RCC 7860 (cell line): ENCODE measurements around the gene RALGAPB.
A peak's percentile ranks its signal among the peaks of the same experiment; 100 is the strongest.
"Not testable (repeated sequence)": the region's sequence is repeated elsewhere in the genome, so short reads cannot be mapped to it uniquely, and the experiment has no call there.

Source experiments
- DNase-seq: peaks from one replicate; pipeline ENCODE4 v3.0.0-alpha.2; 2015; ENCODE audit warnings: low spot score
- FAIRE-seq: peaks from 2 replicates; lab custom pipeline; 2012; peaks lifted over from hg19 to GRCh38; lab: Jason Lieb, UNC

The RALGAPB gene

DNA sequence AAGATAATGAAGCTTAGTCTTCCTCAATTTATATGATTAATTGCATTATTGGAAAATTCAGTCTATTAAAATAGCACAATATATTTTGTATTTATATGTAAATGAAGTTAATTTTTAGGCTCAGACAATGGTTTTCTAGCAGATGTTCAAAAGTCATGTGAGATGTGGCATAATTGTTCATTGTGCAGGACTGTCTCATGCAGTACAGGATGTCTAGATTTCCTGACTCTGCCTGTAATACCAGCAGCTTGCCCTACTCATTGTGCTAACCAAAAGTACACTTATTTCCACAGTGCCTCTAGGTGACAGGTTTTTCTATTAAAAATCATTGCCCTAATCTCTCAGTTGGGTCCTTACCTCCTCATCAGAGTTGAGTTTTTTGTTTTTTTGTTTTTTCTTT, 12.4 kb downstream of the RALGAPB start:
- FAIRE-seq (no peak), DNase-seq (no peak)

DNA sequence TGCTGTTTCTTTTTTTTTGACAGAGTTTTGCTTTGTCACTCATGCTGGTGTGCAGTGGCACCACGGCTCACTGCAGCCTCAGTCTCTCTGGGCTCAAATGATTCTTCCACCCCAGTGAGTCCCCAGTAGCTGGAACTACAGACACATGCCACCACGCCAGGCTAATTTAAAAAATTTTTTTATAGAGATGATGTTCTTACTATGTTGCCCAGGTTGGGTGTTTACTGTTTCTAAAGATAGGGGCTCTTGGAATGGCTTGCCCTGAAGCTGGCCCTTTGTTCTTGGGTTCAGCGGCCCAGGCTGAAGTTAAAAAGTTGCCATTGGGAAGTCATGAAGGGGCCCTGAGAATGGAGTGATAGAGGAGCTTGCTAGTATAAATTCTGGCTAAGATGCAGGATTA, 16.5 kb downstream of the RALGAPB start:
- no peak for FAIRE-seq
- DNase-seq: no peak

DNA sequence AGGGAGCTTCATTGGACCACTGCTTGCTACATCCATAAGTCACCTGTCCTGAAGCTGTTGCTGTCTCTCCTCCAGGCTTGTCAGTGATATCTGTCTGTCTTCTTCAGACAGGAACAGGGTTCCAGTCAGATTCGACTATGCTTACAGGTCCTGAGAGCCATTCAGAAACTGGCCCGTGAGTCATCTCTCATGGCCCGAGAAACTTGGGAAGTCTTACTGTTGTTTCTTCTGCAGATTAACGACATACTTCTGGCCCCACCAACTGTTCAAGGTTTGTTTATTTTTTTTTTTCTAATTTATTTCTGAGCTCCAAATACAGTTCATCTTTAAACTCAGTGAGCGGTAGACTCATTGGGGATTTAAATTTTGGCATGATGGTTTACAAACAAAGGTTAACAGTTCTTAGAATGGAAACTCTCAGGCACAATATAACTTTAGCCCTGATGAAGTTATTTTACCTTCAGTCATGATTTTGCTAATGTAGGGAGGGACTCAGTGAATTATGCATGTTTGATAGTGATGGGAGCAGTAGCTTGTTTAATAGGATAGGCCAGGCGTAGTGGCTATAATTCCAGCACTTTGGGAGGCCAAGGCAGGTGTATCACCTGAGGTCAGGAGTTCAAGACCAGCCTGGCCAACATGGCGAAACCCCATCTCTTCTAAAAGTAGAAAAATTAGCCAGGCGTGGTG, 24.7 kb downstream of the RALGAPB start:
- no peak for FAIRE-seq
- no peak for DNase-seq

DNA sequence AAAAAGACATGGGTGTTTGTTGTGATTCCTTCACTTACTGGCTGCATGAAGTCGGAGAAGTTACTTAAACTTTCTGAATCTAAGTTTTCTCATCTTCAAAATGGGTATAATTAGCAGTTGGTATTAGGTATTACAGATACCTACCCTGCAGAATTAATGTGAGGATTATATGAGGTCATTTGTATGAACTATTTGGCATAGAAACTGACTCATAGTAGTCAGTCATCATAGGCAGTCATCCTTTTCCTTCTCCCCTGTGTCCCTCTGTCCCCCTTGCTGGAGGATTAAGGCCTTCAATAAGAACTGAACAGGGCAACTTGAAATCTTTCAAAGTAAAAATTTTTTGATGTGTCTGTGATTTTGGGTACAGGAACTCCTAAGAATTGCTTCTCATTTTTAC, 26.3 kb downstream of the RALGAPB start:
- FAIRE-seq: no peak

DNA sequence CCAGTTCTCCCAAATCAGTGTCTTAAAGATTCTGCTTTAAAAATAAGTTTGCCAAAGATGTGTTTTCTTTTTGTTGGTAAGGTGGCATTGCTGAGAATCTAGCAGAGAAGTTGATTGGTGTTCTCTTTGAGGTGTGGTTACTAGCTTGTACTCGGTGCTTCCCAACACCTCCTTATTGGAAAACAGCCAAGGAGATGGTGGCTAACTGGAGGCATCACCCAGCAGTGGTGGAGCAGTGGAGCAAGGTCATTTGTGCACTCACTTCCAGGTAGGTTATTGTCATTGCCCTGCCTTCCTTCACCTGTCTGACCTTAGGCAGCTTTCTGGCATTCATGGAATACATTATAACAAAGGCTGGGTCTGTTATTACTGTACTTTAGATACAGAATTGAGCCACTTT, 26.7 kb downstream of the RALGAPB start:
- DNase-seq (no peak), FAIRE-seq (no peak)

More for the DNA sequence above, 26.3 kb downstream of the RALGAPB start:
- no peak for DNase-seq

DNA sequence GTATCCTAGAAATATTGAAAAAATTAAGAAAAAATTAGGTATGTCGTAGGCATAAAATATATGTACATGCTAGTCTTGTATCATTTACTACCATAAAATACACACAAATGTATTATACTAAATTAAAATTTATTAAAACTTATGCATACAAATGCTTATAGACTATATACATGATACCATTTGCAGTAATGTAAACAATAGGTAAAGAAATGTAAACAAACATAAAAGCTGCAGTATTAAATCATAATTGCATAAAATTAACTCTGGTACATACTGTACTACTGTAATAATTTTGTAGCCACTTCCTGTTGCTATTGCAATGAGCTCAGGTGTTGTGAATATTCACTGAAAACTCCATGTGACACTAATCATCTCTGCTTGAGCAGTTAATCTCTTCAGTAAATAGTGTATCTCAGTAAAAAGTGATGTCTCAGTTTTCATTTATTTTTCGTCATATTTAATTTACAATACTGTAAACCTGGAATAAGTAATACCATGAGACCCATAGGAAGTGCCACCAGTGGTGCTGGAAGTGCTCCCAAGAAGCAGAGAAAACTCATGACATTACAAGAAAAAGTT, 29.3 kb downstream of the RALGAPB start:
- FAIRE-seq: no peak
- no peak for DNase-seq

DNA sequence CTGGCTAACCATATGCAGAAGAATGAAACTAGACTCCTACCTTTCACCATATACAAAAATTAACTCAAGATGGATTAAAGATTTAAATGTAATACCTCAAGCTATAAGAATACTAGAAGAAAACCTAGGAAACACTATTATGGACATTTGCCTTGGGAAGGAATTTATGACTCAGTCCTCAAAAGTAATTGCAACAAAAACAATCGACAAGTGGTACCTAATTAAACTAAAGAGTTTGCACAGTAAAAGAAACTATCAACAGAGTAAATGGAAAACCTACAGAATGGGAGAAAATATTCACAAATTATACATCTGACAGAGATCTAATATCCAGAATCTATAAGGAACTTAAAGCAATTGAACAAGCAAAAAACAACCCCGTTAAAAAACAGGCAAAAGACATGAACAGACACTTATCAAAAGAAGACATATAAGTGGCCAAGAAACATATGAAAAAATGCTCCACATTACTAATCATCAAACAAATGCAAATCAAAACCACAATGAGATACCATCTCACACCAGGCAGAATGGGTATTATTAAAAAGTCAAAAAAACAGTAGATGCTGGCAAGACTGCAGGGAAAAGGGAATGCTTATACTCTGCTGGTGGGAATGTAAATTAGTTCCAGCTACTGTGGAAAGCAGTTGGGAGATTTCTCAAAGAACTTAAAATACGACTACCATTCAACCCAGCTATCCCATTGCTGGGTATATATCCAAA, 31.9 kb downstream of the RALGAPB start:
- no peak for FAIRE-seq
- no peak for DNase-seq

DNA sequence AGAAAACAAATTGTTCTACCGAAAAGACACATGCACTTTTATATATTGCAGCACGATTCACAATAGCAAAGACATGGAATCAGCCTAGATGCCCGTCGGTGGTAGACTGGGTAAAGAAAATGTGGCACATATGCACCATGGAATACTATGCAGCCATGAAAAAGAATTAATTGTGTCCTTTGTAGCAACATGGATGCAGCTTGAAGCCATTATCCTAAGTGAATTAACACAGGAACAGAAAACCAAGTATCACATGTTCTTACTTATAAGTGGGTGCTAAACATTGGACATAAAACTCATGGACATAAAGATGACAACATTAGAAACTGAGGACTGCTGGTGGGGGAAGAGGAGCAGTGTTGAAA, 32.4 kb downstream of the RALGAPB start:
- no peak for FAIRE-seq

DNA sequence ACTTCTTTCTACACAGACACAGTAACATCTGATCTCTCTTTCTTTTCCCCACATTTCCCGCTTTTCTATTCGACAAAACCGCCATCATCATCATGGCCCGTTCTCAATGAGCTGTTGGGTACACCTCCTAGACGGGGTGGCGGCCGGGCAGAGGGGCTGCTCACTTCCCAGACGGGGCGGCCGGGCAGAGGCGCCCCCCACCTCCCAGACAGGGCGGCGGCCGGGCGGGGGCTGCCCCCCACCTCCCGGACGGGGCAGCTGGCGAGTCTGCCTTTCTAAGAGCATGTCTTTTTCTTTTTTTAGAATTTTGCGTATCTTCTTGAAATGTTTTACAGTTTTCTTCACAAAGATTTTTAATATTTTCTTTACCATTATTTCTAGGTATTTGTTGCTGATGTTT, 39.1 kb downstream of the RALGAPB start:
- not testable (repeated sequence) for FAIRE-seq, DNase-seq

More for the DNA sequence above, 32.4 kb downstream of the RALGAPB start:
- no peak for DNase-seq

DNA sequence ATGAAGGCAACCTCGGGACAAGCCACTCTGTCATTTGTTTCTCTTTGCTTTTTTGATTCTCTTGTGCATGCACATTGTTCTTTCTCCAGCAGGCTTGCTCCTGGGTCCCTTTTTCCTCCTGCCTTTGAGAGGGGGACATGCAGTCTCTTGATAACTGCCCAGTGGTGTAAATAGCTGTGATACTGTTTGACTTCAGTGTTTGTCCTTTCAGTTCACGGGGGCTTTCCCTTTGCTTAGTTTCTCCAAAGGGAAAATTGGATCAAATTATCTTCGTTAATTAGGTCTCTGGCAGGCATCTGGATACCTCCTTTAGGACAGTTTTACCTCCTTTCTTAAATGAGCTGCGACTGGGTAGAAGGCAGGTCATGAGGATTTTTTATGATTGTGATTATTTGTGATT, 41.5 kb downstream of the RALGAPB start:
- DNase-seq (no peak), FAIRE-seq (no peak)

DNA sequence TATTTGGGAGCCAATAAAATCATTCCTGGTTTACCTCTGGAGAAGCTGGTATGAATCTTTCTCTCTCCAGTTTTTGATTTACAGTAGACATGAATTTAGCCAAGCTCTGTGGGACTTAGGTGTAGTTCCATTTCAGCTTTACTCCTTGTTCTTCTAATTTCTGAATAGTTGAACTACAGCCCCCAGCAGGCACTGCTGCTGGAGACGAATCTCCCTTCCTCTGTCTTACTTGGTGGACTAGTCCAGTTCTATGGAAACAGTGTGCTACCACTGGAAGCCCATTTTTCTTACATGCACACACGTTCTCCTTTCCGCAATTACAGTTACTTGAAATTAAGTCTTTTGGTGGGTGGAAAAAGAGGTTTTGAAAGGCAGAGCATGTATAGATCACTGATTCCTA, 42.3 kb downstream of the RALGAPB start:
- DNase-seq: no peak
- no peak for FAIRE-seq

DNA sequence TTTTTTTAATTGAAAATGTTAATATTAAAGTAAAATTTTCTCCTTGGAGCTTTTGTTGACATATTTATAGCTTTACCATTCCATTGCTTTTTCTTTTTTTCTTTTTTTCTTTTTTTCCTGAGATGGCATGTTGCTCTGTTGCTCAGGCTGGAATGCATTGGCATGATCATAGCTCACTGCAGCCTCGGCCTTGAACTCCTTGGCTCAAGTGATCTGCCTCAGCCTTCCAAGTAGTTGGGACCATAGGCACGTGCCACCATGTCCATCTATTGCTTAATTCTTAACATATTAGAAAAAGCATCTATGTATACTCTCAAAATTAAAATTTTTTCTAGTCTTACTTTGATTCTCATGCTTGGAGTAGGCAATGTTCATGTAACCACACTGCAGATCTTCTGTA, 43.0 kb downstream of the RALGAPB start:
- FAIRE-seq: no peak
- no peak for DNase-seq

DNA sequence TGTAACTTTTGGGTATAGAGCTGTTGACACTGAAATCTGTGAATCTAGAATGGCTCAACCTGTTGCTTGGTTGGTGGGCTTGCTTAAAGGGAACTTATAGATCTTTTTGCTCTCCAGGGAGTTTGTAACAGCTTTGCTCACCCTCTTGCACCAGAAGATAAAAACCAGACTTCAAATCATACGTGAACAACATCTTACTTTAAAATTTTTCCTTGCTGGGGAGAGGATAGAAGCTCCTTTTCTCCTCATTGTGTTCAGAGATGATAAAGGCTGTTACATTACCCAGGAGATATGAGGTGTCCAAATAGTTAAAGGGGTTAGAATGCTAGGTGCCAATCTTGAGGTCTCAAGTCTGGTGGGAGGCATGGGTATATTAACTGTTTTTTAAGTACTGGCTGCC, 46.8 kb downstream of the RALGAPB start:
- DNase-seq (no peak), FAIRE-seq (no peak)

DNA sequence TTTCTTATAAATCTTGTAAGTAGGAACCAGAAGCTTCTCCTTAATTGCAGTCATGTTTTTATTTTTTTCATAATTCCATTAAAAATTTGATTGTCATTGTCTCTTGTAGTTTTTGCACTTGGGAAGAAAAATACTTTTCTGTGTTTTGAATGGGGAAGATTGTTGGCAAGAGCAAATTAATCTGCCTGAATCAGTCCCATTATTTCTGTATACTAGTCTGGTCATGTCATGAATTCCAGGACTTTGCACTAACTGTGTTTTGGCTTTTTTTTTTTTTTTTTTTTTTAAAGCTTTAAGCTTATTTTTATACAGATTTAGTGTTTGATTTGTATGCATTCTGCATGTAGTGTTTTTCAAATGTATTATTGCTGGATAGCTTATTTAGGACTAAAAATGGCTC, 47.6 kb downstream of the RALGAPB start:
- no peak for DNase-seq
- peak; percentile 16 for FAIRE-seq

DNA sequence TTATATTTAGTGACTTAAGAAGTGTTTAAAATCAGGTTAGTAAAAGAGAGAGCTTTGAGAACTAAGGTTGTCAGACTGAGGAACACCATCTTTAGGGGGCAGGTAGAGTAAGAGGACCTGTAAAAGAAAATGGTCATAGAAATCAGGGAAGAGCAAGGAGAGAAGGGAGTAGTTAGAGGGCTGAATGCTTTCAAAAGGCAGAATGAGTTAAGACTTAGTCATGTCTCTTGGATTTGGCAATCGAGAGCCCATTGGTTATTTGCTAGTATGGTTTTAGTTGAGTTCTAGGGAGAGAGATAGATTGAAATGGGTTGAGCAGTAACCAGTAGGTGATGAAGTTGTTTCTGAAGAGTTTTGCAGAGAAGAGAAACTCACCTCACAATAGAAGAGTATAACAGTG, 51.1 kb downstream of the RALGAPB start:
- DNase-seq (peak; percentile 23), FAIRE-seq (peak; percentile 10)

DNA sequence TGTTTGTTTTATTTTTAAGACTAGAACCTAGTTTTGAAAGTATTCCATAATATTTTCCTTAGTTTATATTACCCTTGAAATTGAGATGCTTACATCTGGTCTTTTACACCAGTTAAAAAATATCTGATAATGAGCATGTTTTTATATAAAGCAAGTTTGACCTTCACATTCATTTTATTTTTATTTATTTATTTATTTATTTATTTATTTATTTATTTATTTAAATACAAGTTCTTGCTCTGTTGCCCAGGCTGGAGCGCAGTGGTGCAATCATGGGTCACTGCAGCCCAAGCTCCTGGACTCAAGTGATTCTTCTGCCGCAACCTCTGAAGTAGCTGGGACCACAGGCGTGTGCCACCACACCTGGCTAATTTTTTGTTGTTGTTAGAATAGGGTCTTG, 55.5 kb downstream of the RALGAPB start:
- FAIRE-seq (peak; percentile 28), DNase-seq (no peak)

DNA sequence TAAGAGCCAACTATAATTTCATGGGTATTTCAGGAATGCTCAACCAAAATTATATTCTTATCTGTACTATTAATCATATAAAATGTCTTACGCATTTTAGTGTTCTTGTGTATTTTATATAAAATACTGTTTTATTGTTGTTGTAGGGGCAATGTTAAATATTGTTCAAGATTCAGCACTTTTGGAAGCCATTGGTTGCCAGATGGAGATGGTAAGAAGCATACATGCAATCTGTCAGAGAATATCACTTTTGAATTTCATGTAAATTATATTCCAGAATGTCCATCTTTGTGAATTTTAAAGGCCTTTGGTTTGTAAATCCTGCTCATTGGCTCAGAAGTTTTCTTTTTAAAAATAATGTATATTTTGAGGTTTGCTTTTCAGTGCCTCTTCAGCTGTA, 58.4 kb downstream of the RALGAPB start:
- no peak for DNase-seq
- no peak for FAIRE-seq

DNA sequence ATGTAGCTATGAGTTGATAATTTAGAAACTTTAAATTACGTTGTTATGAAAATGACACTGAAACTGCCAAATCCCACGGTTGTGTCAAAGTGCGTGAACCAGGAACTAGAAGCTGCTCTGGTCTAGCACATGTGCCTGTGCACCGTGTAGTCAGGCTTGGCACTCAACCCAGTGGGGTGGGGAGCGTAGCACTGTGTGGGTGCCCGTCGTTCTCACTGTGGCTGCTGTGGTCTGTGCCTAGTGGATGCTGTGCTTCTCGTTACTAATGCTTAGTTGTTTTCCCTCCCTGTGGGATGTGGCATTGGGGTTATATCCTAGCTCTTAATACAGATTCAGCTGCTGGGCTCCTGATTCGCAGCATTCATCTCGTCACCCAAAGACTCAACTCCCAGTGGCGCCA, 62.1 kb downstream of the RALGAPB start:
- DNase-seq (no peak), FAIRE-seq (no peak)

DNA sequence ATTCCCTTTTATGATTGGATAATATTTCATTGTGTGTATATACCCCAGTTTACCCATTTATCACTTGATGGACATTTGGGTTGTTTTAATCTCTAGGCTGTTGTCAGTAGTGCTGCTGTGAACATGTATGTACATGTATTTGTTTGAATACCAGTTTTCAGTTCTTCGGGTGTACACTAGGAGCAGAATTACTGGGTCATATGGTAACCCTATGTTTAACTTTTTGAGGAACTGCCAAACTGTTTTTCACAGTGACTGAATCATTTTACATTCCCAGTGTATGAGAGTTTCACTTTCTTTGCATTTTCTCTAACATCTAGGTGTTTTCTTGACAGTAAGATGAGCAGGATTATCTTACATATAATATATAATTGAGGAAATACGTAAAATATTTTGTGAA, 63.7 kb downstream of the RALGAPB start:
- FAIRE-seq (no peak), DNase-seq (no peak)

DNA sequence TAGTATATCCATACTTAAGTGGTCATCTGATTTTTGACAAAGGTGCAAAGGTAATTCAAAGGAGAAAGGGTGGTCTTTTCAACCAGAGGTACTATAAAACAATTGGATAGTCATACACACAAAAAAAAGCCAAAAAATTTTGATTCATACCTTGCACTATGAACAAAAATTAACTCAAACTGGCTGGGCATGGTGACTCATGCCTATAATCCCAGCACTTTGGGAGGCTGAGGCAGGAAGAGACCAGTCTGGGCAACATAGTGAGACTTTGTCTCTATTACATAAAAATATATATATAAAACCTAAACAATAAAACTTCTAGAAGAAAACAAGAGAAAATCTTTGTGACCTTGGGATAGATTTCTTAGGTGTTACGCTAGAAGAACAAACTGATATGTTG, 64.5 kb downstream of the RALGAPB start:
- no peak for DNase-seq

DNA sequence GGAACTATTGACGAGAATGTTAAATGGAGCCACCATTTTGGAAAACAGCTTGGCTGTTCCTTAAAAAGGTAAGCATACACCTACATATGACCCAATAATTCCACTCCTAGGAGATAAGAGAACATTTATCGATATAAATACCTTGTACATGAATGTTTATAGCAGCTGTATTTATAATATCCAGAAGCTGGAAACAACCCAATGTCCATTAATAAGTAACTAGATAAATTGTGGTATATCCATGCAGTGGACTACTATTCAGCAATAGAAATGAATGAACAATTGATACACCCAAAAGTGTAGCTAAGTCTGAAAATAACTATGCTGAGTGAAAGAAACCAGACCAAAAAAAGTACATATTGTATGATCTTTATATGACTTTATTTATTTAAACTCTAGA, 66.1 kb downstream of the RALGAPB start:
- no peak for FAIRE-seq

More for the DNA sequence above, 64.5 kb downstream of the RALGAPB start:
- FAIRE-seq: no peak

More for the DNA sequence above, 66.1 kb downstream of the RALGAPB start:
- DNase-seq: no peak
